Stimulated activated CD4-positive, alpha-beta T cell treated with anti-CD3 and anti-CD28 coated beads, TNF-alpha, amount 100 ng/mL, for 48 hours (primary cell): ENCODE measurements around the gene CNPY1.

Source experiments
- DNase-seq, 3 donors: peaks; one replicate each; pipeline ENCODE4 v3.0.0-alpha.2; 2020; ENCODE audit warnings: low read depth in 3 of 3

The CNPY1 gene

DNA sequence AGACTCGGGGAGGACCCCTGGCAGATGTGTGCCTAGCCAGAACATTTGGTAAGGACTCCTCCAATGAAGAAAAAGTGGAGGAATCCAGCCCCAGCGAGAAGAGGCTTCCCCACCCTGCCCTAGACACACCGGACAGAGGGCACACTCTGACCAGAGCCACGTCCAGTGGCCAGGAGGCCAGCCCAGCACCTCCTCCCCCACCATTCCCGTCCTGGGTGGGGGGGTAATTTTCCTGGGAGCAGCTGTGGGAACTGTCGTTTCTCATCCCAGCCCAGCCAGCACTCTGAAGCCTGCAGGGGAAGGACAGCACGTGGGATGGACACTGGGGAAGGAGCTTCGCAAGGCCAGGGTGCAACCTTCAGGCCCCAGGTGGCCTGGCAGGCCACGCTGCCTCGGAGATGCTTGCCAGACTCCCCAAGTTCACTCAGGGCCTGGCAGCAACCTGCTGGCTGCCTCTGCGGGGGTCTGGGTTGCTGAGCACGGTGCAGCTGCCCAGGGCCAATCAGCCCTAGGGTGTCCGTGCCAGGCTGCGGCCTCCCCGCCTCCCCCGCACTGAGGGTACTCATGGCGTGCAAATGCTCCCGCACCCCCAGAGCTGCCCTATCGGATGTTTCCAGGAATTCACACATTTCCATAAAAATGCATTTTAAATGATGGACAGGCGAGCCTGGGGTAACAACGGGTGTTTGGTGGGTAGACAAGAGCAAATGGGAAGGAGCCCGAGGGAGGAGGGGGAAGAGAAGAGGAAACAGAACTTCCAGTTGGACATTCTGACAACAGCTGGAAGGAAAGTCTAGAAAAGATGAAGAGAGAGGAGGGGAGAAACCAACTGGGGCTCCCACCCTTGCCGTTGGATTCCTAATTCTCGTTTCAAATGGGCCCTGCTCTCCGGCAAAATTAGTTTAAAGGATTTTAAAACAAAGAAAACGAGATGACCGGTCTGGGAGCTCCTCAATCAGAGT is 90.3 kb downstream of the CNPY1 start:
- no peak for DNase-seq

DNA sequence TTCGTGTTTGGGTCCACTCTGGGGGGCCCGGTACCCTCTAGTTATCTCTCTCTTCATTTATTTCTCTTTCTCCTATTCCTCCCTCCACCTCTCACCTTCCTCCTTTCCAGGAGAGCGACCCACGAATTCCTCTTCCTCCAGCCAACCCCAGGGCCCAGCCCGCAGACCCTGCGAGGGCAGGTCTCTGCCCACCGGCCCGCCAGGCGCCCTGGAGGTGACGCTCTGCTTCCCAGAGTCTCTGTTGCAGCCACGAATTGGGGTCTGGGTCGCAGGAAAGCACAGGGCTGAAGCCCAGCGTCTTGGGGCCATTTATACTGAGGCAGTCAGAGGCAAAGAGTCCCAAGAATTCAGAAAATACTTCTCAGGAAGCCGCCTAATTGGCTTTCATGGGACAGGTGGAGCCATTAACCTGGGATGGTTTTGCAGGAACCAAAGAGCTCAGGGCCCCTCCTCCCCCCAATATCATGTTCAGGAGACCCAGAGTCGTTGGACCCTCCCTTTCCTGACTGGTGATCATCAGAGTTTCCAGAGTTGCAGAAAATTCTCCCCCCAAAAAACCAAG is 91.1 kb downstream of the CNPY1 start:
- no peak for DNase-seq

DNA sequence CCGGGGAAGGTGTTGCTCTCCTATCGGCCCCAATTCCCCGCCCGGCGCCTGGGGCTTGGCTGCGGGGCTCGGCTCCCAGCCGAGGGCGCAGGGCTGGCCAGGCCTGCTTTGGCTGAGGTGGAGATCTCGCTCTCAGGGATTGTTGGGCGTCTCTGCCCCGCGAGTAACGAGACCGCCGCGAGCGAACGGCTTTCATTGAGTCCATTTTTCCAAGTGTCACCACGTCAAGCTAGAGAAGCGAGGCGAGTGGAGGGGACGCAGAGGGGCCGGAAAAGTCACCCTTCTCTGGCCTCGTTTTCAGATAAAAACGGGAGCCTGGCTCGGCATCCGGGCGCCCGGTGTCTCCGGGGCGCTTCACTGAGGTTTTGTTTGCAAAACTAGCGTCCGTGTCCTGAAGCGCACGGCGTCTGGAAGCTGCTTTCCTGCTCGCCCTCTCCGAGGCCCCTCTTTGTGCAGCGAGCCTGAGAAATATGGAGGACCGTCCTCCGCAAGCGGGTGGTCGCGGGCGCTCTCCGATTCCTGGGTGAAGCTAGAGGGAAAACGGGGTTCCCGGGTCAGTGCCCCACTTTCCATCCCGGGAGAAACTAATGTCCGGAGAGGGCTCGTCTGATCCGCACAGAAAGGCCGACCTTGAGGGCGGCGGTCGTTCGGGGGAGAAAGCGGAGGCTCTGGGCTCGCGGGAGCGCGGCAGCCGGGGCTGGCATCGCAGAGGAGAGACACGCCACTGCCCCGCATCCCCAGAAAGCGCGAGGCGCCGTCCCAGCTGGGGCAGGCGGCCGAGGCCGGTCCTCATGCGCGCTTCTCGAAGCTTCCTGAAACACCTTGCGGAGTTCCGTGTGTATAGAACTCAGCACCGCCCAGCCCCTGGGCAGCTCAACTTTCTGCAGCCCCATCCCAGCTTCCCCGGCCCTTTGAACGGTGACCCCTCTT is 91.9 kb downstream of the CNPY1 start:
- no peak for DNase-seq

DNA sequence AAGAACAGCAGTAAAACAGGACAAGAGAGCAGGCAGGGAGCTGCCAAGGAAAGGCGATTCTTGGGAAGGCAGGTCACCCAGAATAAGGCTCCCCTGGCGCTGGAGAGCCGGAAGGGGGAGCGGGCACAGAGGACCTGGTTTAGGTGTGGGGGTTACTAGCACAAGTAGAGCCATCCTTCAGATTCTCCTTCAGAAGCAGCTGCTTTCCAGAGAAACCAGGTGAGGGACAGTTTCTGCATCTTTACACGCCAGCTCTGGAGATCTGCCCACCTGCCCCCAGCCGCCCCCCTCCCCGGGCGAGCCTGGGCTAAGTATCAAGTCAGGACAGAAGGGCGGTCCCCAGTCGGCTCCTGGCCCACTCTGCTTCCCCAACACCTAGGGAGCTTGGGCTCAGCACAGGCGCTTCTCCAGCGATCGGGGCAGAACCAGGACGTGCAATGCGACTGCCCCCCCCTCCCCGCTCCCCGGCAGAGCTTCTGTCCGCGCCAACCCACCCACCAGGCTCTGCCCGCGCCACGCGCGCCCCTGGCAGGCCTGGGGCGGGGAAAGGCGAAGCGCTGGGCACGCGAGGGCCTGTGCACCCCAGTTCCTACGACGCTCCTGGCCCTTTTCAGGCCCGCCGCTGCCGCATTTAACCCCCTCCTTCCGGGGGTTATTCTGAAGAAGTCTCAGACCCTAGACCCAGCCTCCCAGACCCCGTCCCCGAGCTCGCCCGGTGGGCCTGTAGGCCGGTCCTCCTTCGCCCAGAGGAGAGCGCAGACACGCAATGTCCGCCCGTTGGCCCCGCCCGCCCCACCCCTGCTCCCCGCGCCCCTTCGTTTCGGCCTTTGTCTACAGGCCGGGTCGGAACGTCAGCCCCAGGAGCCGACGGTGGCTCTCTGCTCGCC is 92.8 kb downstream of the CNPY1 start:
- no peak for DNase-seq

DNA sequence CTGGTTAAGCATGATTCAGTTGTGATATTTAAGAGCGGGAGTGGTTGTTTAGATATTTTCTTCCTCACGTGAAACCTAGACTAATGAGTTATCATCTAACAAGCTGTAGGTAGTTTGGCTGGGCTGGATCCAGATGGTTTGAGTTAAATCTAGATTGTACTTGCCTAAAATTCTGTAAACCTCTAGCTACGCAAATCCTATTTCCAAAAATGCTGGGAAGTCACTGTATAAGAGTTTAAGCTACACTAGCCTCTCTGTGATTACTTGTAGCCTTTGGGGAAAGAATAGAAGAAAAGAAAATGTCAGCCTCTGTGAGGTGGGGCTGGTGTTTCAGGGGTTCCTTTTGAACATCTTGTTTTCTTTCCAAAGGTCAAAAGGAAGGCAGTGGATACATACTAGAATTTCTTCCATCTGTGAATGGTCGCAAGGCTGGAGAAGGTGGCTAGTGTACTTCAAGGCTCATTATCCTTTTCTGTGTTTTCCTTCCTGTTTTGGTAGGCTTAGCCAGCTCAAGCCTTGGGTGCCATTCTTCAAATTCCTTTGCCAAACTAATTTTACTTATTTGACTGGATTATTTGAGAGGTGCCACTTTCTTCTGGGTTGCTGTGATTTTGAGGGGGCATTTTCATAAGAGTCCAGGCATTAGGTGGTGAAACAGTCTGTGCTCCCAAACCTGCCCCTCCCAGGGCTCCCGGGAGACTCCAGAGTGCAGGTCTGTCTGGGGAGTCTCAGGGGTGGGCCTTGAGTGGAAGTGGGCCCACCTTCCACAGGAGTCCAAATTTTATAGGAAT is 93.7 kb downstream of the CNPY1 start:
- DNase-seq, result no peak

DNA sequence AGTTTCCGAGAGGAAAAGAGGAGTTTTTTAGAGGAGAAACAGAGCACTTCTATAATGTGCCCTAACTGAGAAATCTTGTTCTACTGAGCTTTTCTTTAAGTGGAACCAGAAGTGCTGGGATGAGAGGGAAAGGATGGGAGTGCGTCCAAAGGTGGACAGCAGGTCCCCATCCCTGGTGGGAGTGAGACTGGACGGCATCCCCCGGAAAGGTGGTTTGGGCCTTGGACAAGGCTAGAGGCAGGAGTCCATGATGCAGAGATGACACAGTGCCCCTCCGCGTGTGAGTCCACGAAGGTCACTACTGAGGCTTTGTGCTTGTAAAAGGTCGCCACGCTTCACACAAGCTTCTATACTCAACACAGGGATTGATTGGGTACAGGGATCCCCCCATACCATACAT is 94.5 kb downstream of the CNPY1 start:
- no peak for DNase-seq
